K562 (cell line): ENCODE measurements around the gene PDE6B. TPM values are rescaled to one million over a fixed set of nuclear protein-coding genes. Genes with fewer than 3 reads are reported as not detected.

Source experiments
- ATF7 ChIP-seq: fragments of 450-650 bp; IDR thresholded peaks from 2 replicates; pipeline ENCODE4 v1.7.1; 2014; ENCODE audit warnings: mild to moderate bottlenecking, moderate library complexity
- ERF ChIP-seq: fragments of 450-650 bp; formaldehyde crosslinking; IDR thresholded peaks from 2 replicates; pipeline ENCODE4 v1.4.0; 2020; ENCODE audit warnings: mild to moderate bottlenecking, mixed read lengths
- ESRRA ChIP-seq: fragments of 450-650 bp; IDR thresholded peaks from 2 replicates; pipeline ENCODE4 v1.6.1; 2014; ENCODE audit warnings: low read depth, mild to moderate bottlenecking, moderate library complexity, borderline replicate concordance
- HCFC1 ChIP-seq: IDR thresholded peaks from 2 replicates; pipeline ENCODE4 v1.6.1; 2012; ENCODE audit warnings: low read depth, low read length, improper control_type of control experiment
- KLF16 ChIP-seq: IDR thresholded peaks from 2 replicates; pipeline ENCODE4 v1.6.1; 2016; ENCODE audit warnings: antibody characterized with exemption
- MAZ ChIP-seq, 2 experiments: fragments of 450-650 bp in 1 of 2; sonication (generic) in 1 of 2; formaldehyde crosslinking; IDR thresholded peaks in 1 of 2; conservative IDR thresholded peaks in 1 of 2; 2 replicates each; pipeline versions ENCODE4 v1.4.0 to v1.5.0; 2020; ENCODE audit warnings: mild to moderate bottlenecking in 1 of 2, missing genetic modification reagents in 1 of 2
- NCOR1 ChIP-seq: fragments of 450-650 bp; IDR thresholded peaks from 2 replicates; pipeline ENCODE4 v1.6.1; 2016; ENCODE audit warnings: mild to moderate bottlenecking, moderate library complexity
- PHF8 ChIP-seq: fragments of 200-600 bp; sonication (generic); IDR thresholded peaks from 2 replicates; pipeline ENCODE4 v1.6.1; 2012; ENCODE audit warnings: mixed run types, mild to moderate bottlenecking, inconsistent platforms, low read length, moderate library complexity, borderline replicate concordance
- ZNF224 ChIP-seq: sonication (generic); formaldehyde crosslinking; IDR thresholded peaks from 2 replicates; pipeline ENCODE4 v1.8.0; 2022; ENCODE audit warnings: mild to moderate bottlenecking, missing genetic modification reagents
- polyA plus RNA-seq, 8 experiments: library from polyadenylated mRNA; depleted of rRNA in 4 of 8; stranded (reverse) in 5 of 8; unstranded in 3 of 8; fragments of >200 nt; fragmentation: Nextera tagmentation in 2 of 8; fragmentation: Illumina TruSeq in 1 of 8; extraction: Ambion mirVana in 2 of 8; extraction: Trizol in 1 of 8; gene quantifications; 2 replicates each; pipeline versions ENCODE4 v1.2.1 to v1.2.3, GENCODE V29; 2011 to 2014; ENCODE audit warnings: inconsistent platforms in 1 of 8, missing spikeins in 1 of 8
- total RNA-seq, 7 experiments: library from RNA; depleted of rRNA in 6 of 7; stranded (reverse); fragments of >200 nt in 6 of 7; fragmentation: Illumina TruSeq in 2 of 7; extraction: Trizol in 2 of 7; gene quantifications; 2 replicates each; pipeline versions ENCODE4 v1.2.1 to v1.2.3, GENCODE V29; 2011 to 2021; ENCODE audit warnings: low replicate concordance in 1 of 7
- TF ChIP-seq, protein P1 (sequence below): fragments of 450-650 bp; IDR thresholded peaks from 2 replicates; pipeline ENCODE4 v1.6.1; 2016; ENCODE audit warnings: low read depth
- TF ChIP-seq, protein P2 (sequence below): fragments of 250-450 bp; sonication (Bioruptor Pico); IDR thresholded peaks from 2 replicates; pipeline ENCODE4 v1.5.1; 2021; ENCODE audit warnings: mild to moderate bottlenecking
- TF ChIP-seq, protein P3 (sequence below): fragments of 450-650 bp; IDR thresholded peaks from 2 replicates; pipeline ENCODE4 v1.6.1; 2016; ENCODE audit warnings: mild to moderate bottlenecking
- TF ChIP-seq, protein P4 (sequence below): sonication (generic); formaldehyde crosslinking; IDR thresholded peaks from 2 replicates; pipeline ENCODE4 v1.8.0; 2022; ENCODE audit warnings: missing genetic modification reagents, mild to moderate bottlenecking, borderline replicate concordance

PDE6B gene
- total and polyA plus RNA-seq, 9 of the 15 experiments (the other 6 are each of a cell fraction or from before 2014, with no cell fraction given), result 0.04 TPM; not detected in 8

DNA sequence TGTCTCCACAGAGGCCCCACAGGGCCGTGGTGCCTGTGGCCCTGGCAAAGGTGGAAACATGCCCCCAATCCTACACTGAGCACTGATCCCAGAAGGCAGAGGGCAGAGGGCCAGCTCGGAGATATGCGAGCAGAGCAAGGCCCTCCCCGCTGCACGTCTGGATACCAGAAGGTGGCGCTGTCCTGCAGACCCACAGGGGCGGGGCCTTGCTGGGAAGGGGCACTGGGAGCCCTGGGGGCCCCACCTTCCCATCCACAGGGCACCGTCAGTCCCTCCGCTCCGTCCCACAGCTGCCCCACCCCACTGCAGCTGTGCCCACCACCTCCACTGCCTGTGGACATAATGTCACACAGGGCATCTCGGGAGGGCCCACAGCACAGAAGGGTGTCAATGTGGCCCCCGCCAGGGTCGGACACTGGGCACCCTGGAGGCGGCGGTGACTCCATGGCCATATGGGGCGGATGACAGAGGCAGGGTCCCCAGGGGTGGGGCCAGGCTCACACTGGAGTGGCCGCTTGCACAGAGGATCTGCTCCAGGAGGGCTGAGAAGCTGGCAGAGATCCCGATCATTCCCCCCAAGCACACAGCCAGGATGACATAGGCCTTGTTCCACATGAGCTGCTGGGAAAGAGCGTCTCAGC lies 58.7 kb downstream of the PDE6B start (continued):
- TF ChIP-seq, protein P1, sequence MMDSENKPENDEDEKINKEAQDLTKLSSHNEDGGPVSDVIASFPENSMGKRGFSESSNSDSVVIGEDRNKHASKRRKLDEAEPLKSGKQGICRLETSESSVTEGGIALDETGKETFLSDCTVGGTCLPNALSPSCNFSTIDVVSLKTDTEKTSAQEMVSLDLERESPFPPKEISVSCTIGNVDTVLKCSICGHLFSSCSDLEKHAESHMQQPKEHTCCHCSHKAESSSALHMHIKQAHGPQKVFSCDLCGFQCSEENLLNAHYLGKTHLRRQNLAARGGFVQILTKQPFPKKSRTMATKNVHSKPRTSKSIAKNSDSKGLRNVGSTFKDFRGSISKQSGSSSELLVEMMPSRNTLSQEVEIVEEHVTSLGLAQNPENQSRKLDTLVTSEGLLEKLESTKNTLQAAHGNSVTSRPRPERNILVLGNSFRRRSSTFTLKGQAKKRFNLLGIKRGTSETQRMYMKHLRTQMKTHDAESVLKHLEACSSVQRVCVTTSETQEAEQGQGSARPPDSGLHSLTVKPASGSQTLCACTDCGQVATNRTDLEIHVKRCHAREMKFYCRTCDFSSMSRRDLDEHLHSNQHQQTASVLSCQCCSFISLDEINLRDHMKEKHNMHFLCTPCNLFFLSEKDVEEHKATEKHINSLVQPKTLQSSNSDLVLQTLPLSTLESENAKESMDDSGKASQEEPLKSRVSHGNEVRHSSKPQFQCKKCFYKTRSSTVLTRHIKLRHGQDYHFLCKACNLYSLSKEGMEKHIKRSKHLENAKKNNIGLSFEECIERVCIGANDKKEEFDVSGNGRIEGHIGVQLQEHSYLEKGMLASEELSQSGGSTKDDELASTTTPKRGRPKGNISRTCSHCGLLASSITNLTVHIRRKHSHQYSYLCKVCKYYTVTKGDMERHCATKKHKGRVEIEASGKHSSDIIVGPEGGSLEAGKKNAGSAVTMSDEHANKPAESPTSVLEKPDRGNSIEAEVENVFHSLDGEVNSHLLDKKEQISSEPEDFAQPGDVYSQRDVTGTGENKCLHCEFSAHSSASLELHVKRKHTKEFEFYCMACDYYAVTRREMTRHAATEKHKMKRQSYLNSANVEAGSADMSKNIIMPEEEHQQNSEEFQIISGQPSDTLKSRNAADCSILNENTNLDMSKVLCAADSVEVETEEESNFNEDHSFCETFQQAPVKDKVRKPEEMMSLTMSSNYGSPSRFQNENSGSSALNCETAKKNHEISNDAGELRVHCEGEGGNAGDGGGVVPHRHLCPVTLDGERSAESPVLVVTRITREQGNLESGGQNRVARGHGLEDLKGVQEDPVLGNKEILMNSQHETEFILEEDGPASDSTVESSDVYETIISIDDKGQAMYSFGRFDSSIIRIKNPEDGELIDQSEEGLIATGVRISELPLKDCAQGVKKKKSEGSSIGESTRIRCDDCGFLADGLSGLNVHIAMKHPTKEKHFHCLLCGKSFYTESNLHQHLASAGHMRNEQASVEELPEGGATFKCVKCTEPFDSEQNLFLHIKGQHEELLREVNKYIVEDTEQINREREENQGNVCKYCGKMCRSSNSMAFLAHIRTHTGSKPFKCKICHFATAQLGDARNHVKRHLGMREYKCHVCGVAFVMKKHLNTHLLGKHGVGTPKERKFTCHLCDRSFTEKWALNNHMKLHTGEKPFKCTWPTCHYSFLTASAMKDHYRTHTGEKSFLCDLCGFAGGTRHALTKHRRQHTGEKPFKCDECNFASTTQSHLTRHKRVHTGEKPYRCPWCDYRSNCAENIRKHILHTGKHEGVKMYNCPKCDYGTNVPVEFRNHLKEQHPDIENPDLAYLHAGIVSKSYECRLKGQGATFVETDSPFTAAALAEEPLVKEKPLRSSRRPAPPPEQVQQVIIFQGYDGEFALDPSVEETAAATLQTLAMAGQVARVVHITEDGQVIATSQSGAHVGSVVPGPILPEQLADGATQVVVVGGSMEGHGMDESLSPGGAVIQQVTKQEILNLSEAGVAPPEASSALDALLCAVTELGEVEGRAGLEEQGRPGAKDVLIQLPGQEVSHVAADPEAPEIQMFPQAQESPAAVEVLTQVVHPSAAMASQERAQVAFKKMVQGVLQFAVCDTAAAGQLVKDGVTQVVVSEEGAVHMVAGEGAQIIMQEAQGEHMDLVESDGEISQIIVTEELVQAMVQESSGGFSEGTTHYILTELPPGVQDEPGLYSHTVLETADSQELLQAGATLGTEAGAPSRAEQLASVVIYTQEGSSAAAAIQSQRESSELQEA, result no peak
- TF ChIP-seq, protein P2, sequence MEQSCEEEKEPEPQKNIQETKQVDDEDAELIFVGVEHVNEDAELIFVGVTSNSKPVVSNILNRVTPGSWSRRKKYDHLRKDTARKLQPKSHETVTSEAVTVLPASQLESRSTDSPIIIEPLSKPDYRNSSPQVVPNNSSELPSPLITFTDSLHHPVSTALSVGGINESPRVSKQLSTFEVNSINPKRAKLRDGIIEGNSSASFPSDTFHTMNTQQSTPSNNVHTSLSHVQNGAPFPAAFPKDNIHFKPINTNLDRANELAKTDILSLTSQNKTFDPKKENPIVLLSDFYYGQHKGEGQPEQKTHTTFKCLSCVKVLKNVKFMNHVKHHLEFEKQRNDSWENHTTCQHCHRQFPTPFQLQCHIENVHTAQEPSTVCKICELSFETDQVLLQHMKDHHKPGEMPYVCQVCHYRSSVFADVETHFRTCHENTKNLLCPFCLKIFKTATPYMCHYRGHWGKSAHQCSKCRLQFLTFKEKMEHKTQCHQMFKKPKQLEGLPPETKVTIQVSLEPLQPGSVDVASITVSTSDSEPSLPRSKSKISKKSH (CRISPR knock-in tag), result no peak
- TF ChIP-seq, protein P3, sequence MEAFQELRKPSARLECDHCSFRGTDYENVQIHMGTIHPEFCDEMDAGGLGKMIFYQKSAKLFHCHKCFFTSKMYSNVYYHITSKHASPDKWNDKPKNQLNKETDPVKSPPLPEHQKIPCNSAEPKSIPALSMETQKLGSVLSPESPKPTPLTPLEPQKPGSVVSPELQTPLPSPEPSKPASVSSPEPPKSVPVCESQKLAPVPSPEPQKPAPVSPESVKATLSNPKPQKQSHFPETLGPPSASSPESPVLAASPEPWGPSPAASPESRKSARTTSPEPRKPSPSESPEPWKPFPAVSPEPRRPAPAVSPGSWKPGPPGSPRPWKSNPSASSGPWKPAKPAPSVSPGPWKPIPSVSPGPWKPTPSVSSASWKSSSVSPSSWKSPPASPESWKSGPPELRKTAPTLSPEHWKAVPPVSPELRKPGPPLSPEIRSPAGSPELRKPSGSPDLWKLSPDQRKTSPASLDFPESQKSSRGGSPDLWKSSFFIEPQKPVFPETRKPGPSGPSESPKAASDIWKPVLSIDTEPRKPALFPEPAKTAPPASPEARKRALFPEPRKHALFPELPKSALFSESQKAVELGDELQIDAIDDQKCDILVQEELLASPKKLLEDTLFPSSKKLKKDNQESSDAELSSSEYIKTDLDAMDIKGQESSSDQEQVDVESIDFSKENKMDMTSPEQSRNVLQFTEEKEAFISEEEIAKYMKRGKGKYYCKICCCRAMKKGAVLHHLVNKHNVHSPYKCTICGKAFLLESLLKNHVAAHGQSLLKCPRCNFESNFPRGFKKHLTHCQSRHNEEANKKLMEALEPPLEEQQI, result no peak
- TF ChIP-seq, protein P4, sequence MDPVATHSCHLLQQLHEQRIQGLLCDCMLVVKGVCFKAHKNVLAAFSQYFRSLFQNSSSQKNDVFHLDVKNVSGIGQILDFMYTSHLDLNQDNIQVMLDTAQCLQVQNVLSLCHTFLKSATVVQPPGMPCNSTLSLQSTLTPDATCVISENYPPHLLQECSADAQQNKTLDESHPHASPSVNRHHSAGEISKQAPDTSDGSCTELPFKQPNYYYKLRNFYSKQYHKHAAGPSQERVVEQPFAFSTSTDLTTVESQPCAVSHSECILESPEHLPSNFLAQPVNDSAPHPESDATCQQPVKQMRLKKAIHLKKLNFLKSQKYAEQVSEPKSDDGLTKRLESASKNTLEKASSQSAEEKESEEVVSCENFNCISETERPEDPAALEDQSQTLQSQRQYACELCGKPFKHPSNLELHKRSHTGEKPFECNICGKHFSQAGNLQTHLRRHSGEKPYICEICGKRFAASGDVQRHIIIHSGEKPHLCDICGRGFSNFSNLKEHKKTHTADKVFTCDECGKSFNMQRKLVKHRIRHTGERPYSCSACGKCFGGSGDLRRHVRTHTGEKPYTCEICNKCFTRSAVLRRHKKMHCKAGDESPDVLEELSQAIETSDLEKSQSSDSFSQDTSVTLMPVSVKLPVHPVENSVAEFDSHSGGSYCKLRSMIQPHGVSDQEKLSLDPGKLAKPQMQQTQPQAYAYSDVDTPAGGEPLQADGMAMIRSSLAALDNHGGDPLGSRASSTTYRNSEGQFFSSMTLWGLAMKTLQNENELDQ, result no peak
- TF ChIP-seq PHF8 (no peak), KLF16 (no peak), ZNF224 (CRISPR knock-in tag) (no peak), ATF7 (peak; percentile 34; the same call in 1 of the 2 replicates), NCOR1 (no peak), HCFC1 (peak; percentile 35; the same call in 1 of the 2 replicates), MAZ (CRISPR knock-in tag; conservative IDR thresholded peaks at IDR 0.05 in 1 of 2, IDR thresholded peaks at IDR 0.05 in 1 of 2) (peak; percentile 86 to 96), ESRRA (peak; percentile 59; the same call in 1 of the 2 replicates), ERF (CRISPR knock-in tag) (no peak)
